HPDE6-E6E7 (cell line): ENCODE data around the gene EEIG1.
A peak's percentile ranks its signal among the peaks of the same experiment; 100 is the strongest.
"Not testable (repeated sequence)": the region's sequence is repeated elsewhere in the genome, so short reads cannot be mapped to it uniquely, and the experiment has no call there.

Source experiments
- DNase-seq: peaks from one replicate; pipeline ENCODE4 v3.0.0; 2011; ENCODE audit warnings: missing footprints; ENCODE audit errors: extremely low spot score

Gene EEIG1

DNA sequence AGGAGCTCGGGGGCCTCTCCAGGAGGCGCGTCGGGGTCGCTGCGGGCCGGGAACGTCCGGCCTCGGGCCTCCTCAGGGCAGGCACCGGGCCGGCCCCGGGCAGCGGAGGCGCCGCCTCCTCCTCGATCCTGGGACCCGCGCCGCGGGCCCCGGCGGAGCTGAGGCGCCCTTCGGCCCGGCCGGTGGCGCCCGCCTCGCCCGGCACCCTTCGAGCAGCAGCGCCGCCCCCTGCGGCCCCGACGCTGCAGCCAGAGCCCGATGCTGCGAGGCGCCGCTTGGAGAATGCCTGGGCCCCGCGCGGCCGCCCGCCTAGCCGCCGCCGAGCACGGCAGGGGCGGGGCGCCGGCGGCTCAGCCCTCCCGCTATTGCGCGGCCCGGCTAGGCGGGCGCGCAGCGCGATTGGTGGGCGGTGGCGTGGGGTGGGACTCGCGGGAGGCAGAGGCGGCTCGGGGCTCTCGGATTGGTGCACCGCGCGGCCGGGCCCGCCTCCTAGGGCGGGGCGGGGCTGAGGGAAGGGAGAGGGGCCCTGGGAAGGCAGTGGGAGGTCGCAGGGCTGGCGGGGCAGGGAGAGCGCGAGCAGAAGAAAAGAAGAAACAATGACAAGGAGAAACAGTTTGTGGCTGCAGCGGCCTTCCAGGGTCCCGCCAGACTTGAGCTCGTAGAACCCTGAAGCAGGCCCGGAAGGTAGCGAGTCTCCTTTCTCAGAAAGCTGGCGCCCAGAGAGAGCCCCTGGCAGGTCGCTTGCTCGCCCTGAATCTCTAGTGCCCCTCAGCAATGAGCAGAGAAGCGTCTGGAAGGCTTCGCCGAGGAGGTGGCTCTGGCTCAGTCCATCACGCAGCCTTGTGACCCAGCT lies at the start of gene EEIG1:
Gene EEIG1, minus strand, starts transcription at position 284 of the 853 bp plus-strand sequence. CDS start 852 bp downstream, outside the sequence.
- DNase-seq = peak; percentile 90

DNA sequence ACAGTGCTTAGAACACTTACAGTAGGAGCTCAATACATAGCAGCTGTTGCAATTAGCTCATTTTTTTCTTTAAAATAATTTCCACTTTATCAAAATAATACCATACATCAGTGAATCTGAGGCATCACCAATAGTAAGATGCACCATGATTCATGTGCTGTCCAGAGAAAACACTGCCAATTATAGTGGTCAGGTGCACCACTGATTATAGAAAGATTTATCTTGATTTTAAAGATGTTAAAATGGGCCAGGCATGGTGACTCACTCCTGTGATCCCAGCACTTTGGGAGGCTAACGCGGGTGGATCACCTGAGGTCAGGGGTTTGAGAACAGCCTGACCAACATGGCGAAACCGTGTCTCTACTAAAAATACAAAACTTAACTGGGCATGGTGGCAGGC lies 46.9 kb upstream of the EEIG1 start:
- DNase-seq = no peak

DNA sequence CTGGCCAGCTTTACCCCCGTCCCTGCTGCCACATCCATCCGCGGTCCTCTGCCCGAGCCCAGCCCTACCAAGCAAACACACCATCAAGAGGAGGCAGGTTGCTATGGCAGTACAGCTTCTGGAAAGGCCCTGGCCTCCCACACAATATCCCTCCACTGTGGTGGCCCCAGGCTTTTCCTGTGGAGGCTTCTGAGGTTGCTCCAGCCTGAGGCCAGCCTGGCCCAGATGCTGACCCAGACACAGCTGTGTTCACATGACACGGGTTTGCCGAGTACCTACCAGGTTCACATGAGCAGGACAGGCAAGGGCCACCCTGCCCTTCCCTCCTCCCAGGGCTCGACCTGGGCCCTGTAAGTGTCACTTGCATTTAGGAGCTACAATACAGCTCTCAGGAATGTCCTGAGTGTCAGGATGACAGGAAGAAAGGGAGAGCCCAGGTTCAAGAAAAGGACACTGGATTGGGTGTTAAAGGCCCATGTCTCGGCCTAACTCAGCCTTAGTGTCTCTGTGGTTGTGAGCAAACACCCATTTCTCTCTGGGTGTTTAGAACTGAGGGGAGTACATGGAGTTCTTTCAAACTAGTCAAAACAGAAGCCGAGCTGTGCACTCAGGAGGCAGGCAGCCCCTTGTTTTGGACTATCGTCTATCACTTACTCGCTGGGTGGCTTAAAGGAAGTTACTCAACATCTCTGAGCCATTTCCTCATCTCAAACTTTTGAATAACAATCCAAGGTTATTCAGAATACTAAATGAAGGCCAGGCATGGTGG lies 46.2 kb upstream of the EEIG1 start:
- no peak for DNase-seq

DNA sequence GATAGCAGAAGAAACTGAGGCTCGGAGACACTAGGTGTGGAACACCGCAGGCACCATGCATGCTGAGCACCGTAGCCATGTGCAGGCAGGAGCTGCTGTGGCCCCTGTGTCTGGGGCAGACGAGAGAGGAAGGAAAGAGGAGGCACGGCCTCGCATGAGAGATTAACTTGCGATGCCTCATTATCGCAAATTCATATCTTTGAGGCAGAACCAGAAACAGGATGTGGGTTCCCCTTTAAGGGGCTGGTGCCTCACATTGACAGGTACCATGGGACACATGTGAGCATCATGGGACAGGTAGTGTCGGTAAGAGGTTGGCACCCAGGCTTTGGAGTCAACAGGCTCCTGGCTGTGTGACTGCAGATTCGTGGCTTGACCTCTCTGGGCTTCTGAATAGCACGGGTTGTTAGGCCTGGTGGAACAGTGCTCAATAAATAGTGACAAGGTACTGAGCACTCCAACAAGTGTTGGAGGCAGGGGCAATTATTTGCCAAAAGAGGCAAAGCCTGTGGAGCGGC lies 45.5 kb upstream of the EEIG1 start:
- DNase-seq = no peak

DNA sequence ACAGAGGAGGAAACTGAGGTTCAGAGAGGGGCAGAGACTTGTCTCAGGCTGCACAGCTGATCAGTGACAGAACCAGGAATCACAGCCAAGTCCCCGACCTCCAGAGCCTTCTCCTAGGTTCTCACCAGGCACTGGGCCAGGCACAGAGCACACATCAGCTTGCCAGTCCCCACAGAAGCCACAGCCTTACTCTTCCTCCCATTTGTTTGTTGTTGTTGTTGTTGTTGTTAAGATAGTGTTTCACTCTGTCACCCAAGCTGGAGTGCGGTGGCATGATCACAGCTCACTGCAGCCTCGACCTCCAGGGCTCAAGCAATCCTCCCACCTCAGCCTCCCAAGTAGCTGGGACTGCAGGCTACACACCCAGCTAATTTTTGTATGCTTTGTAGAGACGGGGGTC lies 44.9 kb upstream of the EEIG1 start:
- no peak for DNase-seq

DNA sequence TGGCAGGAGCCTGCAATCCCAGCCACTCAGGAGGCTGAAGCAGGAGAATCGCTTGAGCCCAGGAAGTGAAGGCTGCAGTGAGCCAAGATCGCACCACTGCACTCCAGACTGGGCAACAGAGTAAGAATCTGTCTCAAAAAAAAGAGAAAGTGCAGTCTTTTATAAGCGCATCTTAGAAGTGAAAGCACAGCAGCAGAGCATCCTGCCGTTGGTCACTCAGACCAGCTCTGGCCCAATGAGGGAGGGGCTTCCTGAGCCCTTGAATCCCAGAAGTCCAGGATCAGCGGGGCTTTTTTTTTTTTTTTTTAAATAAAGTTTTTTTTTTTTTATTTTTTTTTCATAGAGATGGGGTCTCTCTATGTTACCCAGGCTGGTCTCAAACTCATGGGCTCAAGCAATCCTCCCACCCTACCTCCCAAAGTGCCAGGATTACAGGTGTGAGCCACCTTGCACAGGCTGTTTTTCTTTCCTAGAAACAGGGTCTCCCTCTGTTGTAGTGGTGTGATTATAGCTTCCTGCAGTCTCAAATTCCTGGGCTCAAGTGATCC lies 44.0 kb upstream of the EEIG1 start:
- DNase-seq = no peak

DNA sequence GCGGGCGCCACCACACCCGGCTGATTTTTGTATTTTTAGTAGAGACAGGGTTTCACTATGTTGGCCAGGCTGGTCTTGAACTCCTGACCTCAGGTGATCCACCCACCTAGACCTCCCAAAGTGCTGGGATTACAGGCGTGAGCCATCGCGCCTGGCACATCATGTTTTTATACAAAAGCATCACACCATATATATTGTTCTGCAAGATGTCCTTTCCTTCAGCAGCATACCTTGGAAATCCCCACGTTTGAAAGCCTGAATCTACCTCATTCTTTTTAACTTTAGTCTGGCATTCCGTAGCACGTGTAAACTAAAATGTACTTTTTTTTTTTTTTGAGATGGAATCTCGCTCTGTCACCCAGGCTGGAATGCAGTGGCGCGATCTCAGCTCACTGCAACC lies 42.9 kb upstream of the EEIG1 start:
- not testable (repeated sequence) for DNase-seq

DNA sequence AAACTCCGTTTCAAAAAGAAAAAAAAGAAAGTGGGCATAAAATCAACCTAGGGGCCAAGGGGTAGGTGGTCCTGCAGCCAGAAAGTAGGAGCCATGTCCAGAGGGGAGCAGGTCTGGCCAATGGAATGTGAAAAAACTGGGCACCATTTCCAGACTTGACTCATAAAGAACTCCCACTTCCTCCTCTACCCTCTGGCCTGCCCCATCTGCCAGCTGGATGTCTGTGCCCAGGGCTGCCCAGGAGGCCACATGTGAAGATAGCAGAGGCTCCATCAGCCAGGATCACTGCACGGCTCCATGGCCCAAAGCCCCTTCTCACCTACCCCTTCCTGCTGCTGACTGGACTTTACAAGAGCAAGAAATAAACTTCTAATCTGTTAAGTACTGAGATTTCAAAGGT lies 42.1 kb upstream of the EEIG1 start:
- no peak for DNase-seq

DNA sequence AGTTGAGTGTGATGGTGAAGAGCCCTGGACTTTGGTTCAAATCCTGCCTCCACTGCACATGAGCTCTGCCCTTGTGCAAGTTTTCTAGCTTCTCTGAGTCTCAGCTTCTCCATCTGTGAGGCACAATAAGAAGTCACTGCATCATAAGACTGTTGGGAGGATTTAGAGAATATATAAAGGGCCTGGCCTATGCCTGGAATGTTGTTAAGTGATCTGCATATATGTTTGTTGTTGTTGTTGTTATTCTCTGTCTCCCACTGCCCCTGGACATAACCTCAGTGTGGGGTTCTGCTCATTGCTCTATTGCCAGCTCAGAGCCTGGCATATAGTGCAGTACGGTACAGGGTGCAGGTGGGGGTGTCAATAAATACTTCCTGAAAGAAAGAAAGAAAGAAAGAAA lies 40.3 kb upstream of the EEIG1 start:
- DNase-seq = no peak

DNA sequence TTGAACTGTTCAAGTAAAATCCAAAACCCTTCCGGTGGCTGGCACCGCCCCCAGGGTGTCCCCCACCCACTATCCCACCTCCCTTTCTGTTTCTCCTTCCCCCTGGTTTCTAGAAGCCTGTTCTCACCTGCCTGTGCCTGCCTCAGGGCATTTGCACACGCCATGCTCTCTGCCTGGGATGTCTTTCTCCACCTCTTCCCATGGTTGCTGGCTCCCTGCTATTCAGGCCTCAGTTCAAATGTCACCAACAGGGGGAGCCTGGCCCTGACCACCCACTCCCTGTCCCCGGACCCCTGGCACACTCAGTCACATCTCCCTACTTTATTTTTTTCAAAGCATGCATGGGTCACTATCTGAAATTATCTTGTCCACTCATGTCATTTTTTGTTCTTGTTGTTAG lies 39.9 kb upstream of the EEIG1 start:
- no peak for DNase-seq

DNA sequence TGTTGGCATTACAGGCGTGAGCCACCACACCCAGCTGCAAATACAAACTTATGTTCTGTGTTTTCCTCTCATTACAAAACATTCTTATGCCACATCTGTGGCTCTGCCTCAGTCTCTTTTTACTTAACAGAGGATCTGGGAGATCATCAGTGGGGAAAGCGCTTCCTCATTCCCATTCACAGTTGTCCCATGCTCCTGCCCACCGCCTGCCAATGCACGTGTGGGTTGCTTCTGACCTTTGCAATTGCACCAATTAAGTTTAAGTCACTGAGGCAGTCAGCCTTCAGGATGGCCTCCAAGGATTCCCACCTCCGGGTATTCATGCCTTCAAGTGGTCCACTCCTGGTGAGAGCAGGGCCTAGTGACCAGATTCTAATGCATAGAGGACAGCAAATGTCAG lies 34.9 kb upstream of the EEIG1 start:
- no peak for DNase-seq

DNA sequence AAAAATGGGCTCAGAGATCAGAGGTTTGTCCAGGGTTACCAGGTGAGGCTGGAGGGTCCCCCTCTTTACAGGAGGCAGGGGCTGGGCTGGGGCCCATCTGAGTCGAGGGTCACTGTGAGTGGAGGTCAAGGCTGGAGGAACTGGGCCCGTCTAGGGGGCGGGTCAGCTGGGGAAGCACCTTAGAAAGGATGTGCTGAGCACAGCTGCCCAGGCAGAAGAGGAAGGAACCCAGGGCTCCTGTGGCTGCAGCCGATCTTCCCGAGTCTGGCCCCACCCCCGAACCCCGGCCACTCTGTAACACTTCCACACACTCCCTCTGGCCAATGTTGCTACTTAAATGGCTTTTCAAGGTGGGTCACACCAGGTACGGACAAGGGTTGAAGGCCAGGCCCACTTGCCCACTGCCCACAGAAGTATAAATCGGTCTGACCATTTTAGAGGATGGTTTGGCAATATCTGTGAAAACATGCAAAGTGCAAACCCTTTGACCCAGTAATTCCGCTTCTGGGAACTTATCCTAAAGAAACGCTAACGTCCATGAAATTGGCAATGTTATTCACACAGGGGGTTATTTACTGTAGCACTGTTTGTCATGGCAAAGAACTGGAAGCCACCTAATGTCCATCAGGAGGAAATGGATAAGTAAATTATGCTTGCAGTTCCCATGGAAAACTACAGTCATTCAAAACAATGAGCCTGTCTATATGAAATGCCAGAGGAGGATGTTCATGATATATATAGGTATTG lies 30.5 kb upstream of the EEIG1 start:
- DNase-seq = no peak

DNA sequence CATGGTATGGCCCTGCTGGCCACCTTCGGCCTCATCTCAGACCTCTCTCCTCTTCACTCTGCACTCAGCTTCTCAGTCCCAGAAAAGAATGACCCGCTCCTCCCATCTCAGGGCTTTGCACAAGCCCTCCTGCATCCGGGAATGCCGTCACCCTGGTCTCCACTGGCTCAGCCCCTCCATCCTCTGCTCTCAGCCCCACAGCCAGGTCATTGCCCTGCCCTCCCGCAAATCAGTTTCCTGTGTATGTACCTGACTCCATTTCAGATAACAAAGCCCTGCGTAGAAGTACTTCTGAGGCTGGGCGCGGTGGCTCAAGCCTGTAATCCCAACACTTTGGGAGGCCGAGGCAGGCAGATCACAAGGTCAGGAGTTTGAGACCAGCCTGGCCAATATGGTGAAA lies 28.9 kb upstream of the EEIG1 start:
- DNase-seq = no peak

DNA sequence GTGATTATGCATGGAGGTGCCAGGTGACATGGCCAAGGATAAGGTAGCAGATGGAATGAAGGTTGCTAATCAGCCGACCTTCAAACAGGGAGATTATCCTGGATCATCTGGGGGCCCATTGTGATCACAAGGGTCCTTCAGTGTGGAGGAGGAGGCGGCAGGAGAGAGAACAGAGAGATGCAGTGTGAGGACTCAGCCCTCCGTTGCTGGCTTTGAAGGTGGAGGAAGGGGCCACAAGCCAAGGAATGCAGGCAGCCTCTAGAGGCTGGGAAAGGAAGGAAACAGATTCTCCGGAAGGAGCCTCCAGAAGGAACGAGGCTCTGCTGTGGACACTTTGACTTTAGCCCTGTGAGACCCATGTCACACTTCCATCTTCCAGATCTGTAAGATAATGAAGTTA lies 27.4 kb upstream of the EEIG1 start:
- no peak for DNase-seq

DNA sequence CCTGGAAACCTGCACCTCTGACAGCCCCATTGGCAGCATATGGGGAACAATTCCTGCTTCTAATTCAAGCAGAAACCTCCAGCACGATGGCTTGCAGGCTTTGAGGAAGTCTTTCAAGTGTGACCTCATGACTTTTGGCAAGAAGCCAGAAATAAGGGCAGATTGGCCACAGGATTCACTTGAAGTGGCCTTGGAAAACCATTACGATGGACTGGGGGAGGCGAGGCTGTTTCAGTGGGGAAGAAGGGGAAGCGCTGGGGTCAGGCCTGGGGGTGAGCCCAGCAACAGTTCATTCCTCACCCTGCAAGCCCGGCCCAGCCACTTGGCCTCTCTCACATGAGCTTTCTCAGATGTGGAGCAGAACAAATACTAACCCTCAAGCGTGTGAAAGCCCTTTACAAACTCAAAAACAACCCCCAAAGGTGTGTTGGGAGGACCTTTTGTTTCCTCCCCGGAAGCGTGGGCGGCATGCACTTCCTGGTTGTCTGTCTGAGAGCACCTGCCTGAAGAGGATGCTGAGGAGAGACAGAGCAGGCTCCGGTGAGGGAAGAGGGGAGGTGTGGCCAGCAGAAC lies 26.9 kb upstream of the EEIG1 start:
- no peak for DNase-seq

DNA sequence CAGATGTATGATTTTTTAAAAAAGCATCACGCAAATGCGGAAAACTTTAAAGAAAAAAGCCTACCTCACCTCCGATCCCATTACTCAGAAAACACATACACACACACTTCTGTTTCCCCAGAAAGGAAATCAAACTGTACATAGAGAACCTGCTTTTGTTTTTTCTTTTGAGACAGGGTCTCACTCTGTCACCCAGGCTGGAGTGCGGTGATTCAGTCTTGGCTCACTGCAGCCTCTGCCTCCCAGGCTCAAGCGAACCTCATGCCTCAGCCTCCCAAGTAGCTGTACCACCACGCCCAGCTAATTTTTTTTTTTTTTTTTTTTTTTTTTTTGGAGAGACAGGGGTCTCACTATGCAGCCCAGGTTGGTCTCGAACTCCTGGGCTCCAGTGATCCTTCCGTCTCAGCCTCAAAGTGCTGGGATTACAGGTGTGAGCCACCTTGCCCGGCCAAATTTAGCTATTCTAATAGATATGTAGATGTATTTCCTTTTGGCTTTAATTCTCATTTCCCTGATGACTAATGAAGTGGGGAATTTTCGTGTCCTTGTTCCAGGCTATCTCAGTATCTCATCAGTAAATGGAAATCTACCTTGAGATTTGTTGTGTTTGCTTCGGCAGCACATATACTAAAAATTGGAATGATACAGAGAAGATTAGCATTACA lies 25.7 kb upstream of the EEIG1 start:
- no peak for DNase-seq

DNA sequence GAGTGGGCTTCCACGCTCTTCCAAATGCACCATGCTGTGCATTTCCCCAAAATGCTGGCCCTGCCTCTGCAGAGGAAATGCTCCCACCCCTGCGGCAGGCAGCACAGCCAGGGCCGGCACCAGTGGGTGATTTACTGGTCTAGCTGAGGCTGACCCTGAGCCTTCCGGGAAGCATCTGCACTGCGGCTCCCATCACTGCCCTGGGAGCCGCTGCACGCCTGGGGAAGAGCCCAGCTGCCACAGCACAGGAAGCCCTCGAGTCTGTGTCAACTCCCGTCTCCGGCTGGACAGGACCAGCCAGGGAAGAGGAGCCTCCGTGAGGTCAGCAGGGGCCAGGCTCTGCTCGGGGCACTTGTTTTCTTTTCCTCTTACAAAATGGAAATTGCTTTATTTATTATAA lies 25.1 kb upstream of the EEIG1 start:
- no peak for DNase-seq

DNA sequence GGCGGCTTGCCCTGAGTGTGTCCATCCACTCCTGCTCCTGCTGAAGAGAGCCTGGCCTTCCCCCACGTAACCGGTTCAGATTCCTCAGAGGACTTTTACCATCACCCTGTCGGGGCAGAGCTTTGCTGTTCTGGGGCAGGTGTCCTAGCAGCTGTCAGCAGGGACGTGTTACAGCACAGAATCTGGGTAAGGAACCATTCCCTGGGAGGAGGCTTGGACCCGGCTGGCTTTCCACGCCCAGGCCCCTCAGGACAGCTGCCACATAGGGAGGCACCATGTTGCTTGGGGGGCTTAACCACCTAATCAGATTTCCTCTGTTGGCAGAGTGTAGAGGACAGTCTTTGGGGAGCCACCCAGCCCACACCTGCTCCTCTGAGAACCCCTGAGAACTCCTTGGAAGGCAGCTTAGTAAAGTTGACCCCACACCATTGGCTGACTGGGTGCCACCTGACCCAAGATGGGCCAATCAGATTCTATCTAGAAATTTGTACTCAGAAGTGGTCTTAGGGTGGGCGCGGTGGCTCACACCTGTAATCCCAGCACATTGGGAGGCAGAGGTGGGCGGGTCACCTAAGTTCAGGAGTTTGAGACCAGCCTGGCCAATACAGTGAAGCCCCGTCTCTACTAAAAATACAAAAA lies 23.3 kb upstream of the EEIG1 start:
- no peak for DNase-seq

DNA sequence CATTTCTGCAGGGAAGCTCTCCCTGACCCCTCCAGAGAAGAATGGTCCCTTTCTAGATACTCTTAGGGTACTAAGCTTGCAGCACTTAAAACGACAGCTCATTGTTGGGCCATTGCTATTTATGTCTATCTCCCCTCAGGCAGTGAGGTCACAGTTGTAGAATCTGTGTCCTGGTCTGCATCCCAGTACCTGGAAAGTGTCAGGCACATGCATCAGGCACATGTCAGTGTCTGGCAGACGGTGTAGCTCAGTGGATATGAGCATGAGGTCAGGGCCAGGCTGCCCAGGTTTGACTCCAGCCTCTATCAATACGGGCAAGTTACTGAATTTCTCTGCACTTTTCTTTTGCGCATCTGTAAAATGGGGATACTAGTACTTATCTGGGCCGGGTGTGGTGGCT lies 22.2 kb upstream of the EEIG1 start:
- DNase-seq = no peak

DNA sequence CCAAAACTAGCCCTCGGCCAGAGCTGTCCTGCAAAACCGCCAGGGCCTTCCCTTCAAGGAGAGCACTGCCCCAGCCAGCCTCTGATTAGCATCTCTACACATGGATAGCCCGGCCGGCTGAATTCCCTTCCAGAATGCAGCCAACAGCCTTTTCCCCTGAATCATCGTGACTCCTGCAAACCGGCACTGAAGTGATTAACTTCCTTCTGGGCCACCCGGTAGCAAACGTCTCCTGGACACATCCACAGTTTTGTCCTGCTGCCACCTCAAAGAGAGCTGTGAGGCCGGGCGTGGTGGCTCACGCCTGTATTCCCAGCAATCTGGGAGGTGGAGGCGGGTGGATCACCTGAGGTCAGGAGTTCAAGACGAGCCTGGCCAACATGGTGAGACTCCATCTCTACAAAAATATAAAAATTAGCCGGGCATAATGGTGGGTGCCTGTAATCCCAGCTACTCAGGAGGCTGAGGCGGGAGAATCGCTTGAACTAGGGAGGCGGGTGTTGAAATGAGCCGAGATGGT lies 21.1 kb upstream of the EEIG1 start:
- no peak for DNase-seq
